WTC11 (cell line): ENCODE measurements around the gene CEP76. TPM values are rescaled to one million over a fixed set of nuclear protein-coding genes. Genes with fewer than 3 reads are reported as not detected.
A peak's percentile ranks its signal among the peaks of the same experiment; 100 is the strongest.

Experiments used
- ATAC-seq: fragments of 200-7000 bp; cut with Tn5 transposase; 2 replicates; pipeline ENCODE4 v1.10.0; 2021; ENCODE audit warnings: mild to moderate bottlenecking, moderate library complexity
- CTCF ChIA-PET: fragments of 300-600 bp; sonication (Branson Sonifier 250); formaldehyde crosslinking; loops from one replicate; lab custom pipeline; 2021; ENCODE audit warnings: antibody characterized with exemption; lab: Charles Lee
- POLR2A ChIA-PET: fragments of 350-600 bp; sonication (Branson Sonifier 250); formaldehyde crosslinking; loops from one replicate; lab custom pipeline; 2021; ENCODE audit warnings: antibody characterized with exemption; lab: Charles Lee
- DNase-seq: peaks from one replicate; pipeline ENCODE4 v3.0.0; 2021; ENCODE audit warnings: low spot score
- H3K27ac Mint-ChIP-seq: 2 replicates; pipeline ENCODE4 v1.8.0; 2021; ENCODE audit warnings: mixed read lengths
- H3K27me3 Mint-ChIP-seq: 2 replicates; pipeline ENCODE4 v1.8.0; 2021; ENCODE audit warnings: low read depth, mild to moderate bottlenecking, moderate library complexity, mixed read lengths
- H3K36me3 Mint-ChIP-seq: 2 replicates; pipeline ENCODE4 v1.8.0; 2021; ENCODE audit warnings: mixed read lengths
- H3K4me1 Mint-ChIP-seq: 2 replicates; pipeline ENCODE4 v1.8.0; 2022; ENCODE audit warnings: mixed read lengths
- H3K4me3 Mint-ChIP-seq: 2 replicates; pipeline ENCODE4 v1.8.0; 2021; ENCODE audit warnings: mild to moderate bottlenecking, moderate library complexity, mixed read lengths
- H3K9me3 Mint-ChIP-seq: 2 replicates; pipeline ENCODE4 v1.8.0; 2021; ENCODE audit warnings: mixed read lengths
- AFF4 ChIP-seq: sonication (generic); formaldehyde crosslinking; IDR thresholded peaks from 2 replicates; pipeline ENCODE4 v1.8.1; 2023; ENCODE audit warnings: mild to moderate bottlenecking, missing genetic modification reagents, borderline replicate concordance
- CREB1 ChIP-seq: sonication (generic); formaldehyde crosslinking; IDR thresholded peaks from 2 replicates; pipeline ENCODE4 v1.8.0; 2023; ENCODE audit warnings: mild to moderate bottlenecking, missing genetic modification reagents
- E2F1 ChIP-seq: sonication (generic); formaldehyde crosslinking; IDR thresholded peaks from 2 replicates; pipeline ENCODE4 v1.8.0; 2022; ENCODE audit warnings: mild to moderate bottlenecking, missing genetic modification reagents
- ETV6 ChIP-seq: sonication (generic); formaldehyde crosslinking; IDR thresholded peaks from 2 replicates; pipeline ENCODE4 v1.8.1; 2022; ENCODE audit warnings: mild to moderate bottlenecking, missing genetic modification reagents
- FOXK1 ChIP-seq: sonication (generic); formaldehyde crosslinking; IDR thresholded peaks from 2 replicates; pipeline ENCODE4 v1.8.0; 2022; ENCODE audit warnings: mild to moderate bottlenecking, moderate library complexity, missing genetic modification reagents
- HMGXB4 ChIP-seq: sonication (generic); formaldehyde crosslinking; IDR thresholded peaks from 2 replicates; pipeline ENCODE4 v1.8.1; 2023; ENCODE audit warnings: mild to moderate bottlenecking, moderate library complexity, missing genetic modification reagents
- NR2C2 ChIP-seq: sonication (generic); formaldehyde crosslinking; IDR thresholded peaks from 2 replicates; pipeline ENCODE4 v1.8.0; 2022; ENCODE audit warnings: mild to moderate bottlenecking, missing genetic modification reagents
- OVOL2 ChIP-seq: fragments of 250-450 bp; sonication (Bioruptor Pico); IDR thresholded peaks from 2 replicates; pipeline ENCODE4 v1.9.0; 2021; ENCODE audit warnings: mild to moderate bottlenecking, borderline replicate concordance
- SMAD3 ChIP-seq: sonication (generic); formaldehyde crosslinking; IDR thresholded peaks from 2 replicates; pipeline ENCODE4 v1.8.0; 2022; ENCODE audit warnings: missing genetic modification reagents, mild to moderate bottlenecking, borderline replicate concordance
- TEAD1 ChIP-seq: sonication (generic); formaldehyde crosslinking; IDR thresholded peaks from 2 replicates; pipeline ENCODE4 v1.8.0; 2022; ENCODE audit warnings: mild to moderate bottlenecking, missing genetic modification reagents
- TP53 ChIP-seq: sonication (generic); formaldehyde crosslinking; IDR thresholded peaks from 2 replicates; pipeline ENCODE4 v1.8.1; 2023; ENCODE audit warnings: mild to moderate bottlenecking, missing genetic modification reagents
- USF1 ChIP-seq: sonication (generic); formaldehyde crosslinking; IDR thresholded peaks from 2 replicates; pipeline ENCODE4 v1.8.0; 2022; ENCODE audit warnings: mild to moderate bottlenecking, missing genetic modification reagents
- ZBTB21 ChIP-seq: sonication (generic); formaldehyde crosslinking; IDR thresholded peaks from 2 replicates; pipeline ENCODE4 v1.8.1; 2023; ENCODE audit warnings: mild to moderate bottlenecking, missing genetic modification reagents, borderline replicate concordance
- ZBTB43 ChIP-seq: sonication (generic); formaldehyde crosslinking; IDR thresholded peaks from 2 replicates; pipeline ENCODE4 v1.8.1; 2023; ENCODE audit warnings: mild to moderate bottlenecking, missing genetic modification reagents
- ZNF138 ChIP-seq: sonication (generic); formaldehyde crosslinking; conservative IDR thresholded peaks from 2 replicates; pipeline ENCODE4 v1.8.1; 2022; ENCODE audit warnings: mild to moderate bottlenecking, moderate library complexity, missing genetic modification reagents
- ZNF317 ChIP-seq: sonication (generic); formaldehyde crosslinking; IDR thresholded peaks from 2 replicates; pipeline ENCODE4 v1.8.1; 2023; ENCODE audit warnings: low read depth, mild to moderate bottlenecking, moderate library complexity, missing genetic modification reagents, borderline replicate concordance
- ZNF423 ChIP-seq: fragments of 250-450 bp; sonication (Bioruptor Pico); IDR thresholded peaks from 2 replicates; pipeline ENCODE4 v2.1.2; 2022; ENCODE audit warnings: mild to moderate bottlenecking, moderate library complexity
- total RNA-seq: library from RNA; stranded (reverse); gene quantifications from 3 replicates; pipeline ENCODE4 v1.2.3, GENCODE V29; 2021
- TF ChIP-seq, protein P1 (sequence below): sonication (generic); formaldehyde crosslinking; IDR thresholded peaks from 2 replicates; pipeline ENCODE4 v1.8.1; 2022; ENCODE audit warnings: missing genetic modification reagents, borderline replicate concordance
- TF ChIP-seq, protein P2 (sequence below): sonication (generic); formaldehyde crosslinking; IDR thresholded peaks from 2 replicates; pipeline ENCODE4 v1.8.0; 2022; ENCODE audit warnings: mild to moderate bottlenecking, missing genetic modification reagents
- TF ChIP-seq, protein P3 (sequence below): sonication (generic); formaldehyde crosslinking; IDR thresholded peaks from 2 replicates; pipeline ENCODE4 v1.8.1; 2022; ENCODE audit warnings: mild to moderate bottlenecking, missing genetic modification reagents, moderate library complexity, borderline replicate concordance

Gene CEP76
- total RNA-seq, 1 experiment from 2014 or later: 16.9 TPM

DNA sequence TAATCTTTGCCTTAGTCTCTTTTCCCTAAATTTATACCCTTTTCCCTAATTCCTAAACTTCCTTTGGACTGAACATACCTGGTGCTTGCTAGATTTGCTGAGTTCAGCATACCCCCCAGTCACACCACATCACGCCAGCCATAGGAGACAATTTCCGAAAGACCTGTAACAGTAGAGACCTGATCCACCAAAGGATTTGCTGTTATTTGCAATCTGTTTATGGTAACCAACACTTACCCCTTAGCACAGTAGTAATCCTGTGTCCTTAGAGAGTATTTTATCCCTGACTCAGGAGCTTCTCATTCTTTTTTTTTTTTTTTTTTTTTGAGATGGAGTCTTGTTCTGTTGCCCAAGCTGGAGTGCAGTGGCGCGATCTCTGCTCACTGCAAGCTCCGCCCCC is 8.9 kb upstream of the CEP76 start (continued):
- TF ChIP-seq, protein P1, sequence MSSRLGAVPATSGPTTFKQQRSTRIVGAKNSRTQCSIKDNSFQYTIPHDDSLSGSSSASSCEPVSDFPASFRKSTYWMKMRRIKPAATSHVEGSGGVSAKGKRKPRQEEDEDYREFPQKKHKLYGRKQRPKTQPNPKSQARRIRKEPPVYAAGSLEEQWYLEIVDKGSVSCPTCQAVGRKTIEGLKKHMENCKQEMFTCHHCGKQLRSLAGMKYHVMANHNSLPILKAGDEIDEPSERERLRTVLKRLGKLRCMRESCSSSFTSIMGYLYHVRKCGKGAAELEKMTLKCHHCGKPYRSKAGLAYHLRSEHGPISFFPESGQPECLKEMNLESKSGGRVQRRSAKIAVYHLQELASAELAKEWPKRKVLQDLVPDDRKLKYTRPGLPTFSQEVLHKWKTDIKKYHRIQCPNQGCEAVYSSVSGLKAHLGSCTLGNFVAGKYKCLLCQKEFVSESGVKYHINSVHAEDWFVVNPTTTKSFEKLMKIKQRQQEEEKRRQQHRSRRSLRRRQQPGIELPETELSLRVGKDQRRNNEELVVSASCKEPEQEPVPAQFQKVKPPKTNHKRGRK (CRISPR knock-in tag): no peak
- TF ChIP-seq E2F1 (no peak), ZBTB43 (CRISPR knock-in tag) (no peak), NR2C2 (CRISPR knock-in tag) (no peak), SMAD3 (CRISPR knock-in tag) (no peak), TP53 (CRISPR knock-in tag) (no peak), ZBTB21 (CRISPR knock-in tag) (no peak)
- TF ChIP-seq, protein P2, sequence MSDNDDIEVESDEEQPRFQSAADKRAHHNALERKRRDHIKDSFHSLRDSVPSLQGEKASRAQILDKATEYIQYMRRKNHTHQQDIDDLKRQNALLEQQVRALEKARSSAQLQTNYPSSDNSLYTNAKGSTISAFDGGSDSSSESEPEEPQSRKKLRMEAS (CRISPR knock-in tag): no peak

GRCh38 chr18:12703664-12704063 is 1.1 kb upstream of the CEP76 start:
- TF ChIP-seq, protein P3, sequence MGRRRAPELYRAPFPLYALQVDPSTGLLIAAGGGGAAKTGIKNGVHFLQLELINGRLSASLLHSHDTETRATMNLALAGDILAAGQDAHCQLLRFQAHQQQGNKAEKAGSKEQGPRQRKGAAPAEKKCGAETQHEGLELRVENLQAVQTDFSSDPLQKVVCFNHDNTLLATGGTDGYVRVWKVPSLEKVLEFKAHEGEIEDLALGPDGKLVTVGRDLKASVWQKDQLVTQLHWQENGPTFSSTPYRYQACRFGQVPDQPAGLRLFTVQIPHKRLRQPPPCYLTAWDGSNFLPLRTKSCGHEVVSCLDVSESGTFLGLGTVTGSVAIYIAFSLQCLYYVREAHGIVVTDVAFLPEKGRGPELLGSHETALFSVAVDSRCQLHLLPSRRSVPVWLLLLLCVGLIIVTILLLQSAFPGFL (CRISPR knock-in tag): no peak
- TF ChIP-seq NR2C2 (CRISPR knock-in tag): no peak
- no peak for TF ChIP-seq ZNF317 (CRISPR knock-in tag)
- no peak for TF ChIP-seq ZNF138 (CRISPR knock-in tag)
- no peak for TF ChIP-seq FOXK1 (CRISPR knock-in tag)
- no peak for TF ChIP-seq AFF4 (CRISPR knock-in tag)
- no peak for TF ChIP-seq ZNF423 (CRISPR knock-in tag)
- no peak for TF ChIP-seq TEAD1 (CRISPR knock-in tag)
- TF ChIP-seq OVOL2 (CRISPR knock-in tag): no peak
- no peak for TF ChIP-seq ZBTB43 (CRISPR knock-in tag)
- no peak for TF ChIP-seq USF1 (CRISPR knock-in tag)
- TF ChIP-seq ETV6 (CRISPR knock-in tag): no peak
- TF ChIP-seq CREB1 (CRISPR knock-in tag): no peak
- TF ChIP-seq, protein P1 (CRISPR knock-in tag): no peak
- TF ChIP-seq HMGXB4 (CRISPR knock-in tag): no peak
- Mint-ChIP-seq H3K9me3 (no peaks in the 10 kb centered on the region), H3K27ac (peak overlapping the region; percentile 98), H3K36me3 (peaks cover 28% of the 10 kb centered on the region), H3K27me3 (no peaks in the 10 kb centered on the region), H3K4me1 (peaks cover 28% of the 10 kb centered on the region), H3K4me3 (peak overlapping the region; percentile 100)
- no peak for ATAC-seq
- DNase-seq: no peak
- CTCF ChIA-PET: interaction anchor here (1.0 kb wide), 1 partner anchor 23 kb away, joined by 3 read pairs; no protein-coding TSS in a partner anchor
- POLR2A ChIA-PET: interaction anchor here (1.2 kb wide), 1 partner anchor 327 kb away, joined by 4 read pairs; the partner anchor contains the start of gene AFG3L2
